Raji (cell line): ENCODE results near the gene PCDH17.

Source experiments
- POLR2A ChIP-seq: IDR thresholded peaks from 2 replicates; pipeline ENCODE4 v1.6.1; 2011; ENCODE audit warnings: low read depth, low read length, control low read depth; ENCODE audit not compliant: insufficient read depth

PCDH17 gene

GRCh38 chr13:57666131-57666953 is 34.8 kb downstream of the PCDH17 start:
- no peak for TF ChIP-seq POLR2A

DNA sequence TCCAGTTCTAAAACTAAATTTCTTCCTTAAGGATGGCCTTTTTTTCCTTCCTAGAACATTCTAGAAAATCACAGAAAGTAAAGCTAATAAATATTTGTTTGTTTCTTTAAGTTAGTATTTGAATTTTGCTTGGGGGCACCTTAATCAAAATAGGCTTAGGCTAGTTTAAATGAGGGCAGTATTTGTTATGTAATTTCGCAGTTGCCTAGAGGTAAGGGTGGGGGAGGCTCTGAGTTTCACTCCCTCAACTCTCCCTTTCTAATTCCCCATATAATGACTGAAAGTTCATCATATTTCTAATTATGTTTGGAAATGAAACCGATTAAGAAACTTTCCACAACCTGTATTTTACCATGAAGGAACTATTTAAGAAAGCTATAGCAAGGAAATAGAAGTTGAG is 40.6 kb downstream of the PCDH17 start:
- TF ChIP-seq POLR2A: no peak

GRCh38 chr13:57673197-57673596 is 41.7 kb downstream of the PCDH17 start:
- no peak for TF ChIP-seq POLR2A

DNA sequence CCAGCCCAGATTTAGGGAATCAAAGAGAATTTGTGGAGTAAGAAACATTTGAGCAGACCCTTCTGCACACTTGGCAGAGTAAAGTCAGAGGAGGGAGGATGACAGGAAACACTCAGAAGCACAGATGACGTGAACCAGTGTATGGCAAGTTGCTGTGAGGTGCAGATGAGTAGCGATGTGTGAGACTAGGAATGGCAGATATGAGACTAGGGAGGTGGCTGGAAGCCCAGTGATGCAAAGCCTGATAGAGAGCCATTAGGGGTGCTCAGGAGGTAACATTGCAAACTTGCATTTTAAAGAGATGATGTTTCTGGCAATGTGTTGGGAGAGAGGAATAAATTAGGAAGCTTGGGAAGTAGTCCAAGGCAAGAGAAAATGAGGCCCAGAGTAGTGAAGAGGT is 44.0 kb downstream of the PCDH17 start:
- no peak for TF ChIP-seq POLR2A

DNA sequence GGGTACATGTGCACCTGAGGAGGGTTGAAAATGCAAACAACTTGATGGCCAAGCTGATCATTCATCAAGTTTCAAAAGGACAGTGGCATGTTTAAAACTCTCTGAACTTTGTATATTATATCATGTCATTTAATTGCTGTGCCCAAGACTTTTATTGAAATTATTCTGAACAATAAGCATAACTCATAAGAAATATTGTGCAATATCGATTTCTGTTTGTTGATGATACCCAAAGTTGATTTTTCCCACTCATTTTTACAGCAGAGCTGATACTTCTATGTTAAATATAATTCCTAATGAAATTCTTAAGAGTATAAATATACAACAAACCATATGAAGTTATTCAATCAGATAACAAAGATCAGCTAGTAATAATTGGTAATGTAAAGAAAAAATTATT is 49.1 kb downstream of the PCDH17 start:
- no peak for TF ChIP-seq POLR2A

GRCh38 chr13:57682128-57682716 is 50.7 kb downstream of the PCDH17 start:
- TF ChIP-seq POLR2A: no peak

GRCh38 chr13:57698851-57699250 is 67.3 kb downstream of the PCDH17 start:
- no peak for TF ChIP-seq POLR2A

GRCh38 chr13:57704031-57704430 is 72.5 kb downstream of the PCDH17 start:
- TF ChIP-seq POLR2A: no peak

GRCh38 chr13:57716295-57716694 is 84.8 kb downstream of the PCDH17 start:
- no peak for TF ChIP-seq POLR2A

- TF ChIP-seq POLR2A: no peak
Observed at GRCh38 chr13:57724486-57725272, 93.1 kb downstream of the PCDH17 start.

- TF ChIP-seq POLR2A: no peak
Observed at GRCh38 chr13:57725480-57725879, 93.9 kb downstream of the PCDH17 start.

GRCh38 chr13:57726981-57727380 is 95.4 kb downstream of the PCDH17 start:
- no peak for TF ChIP-seq POLR2A

GRCh38 chr13:57734306-57734705 is 102.8 kb downstream of the PCDH17 start:
- TF ChIP-seq POLR2A: no peak

- no peak for TF ChIP-seq POLR2A
Observed at GRCh38 chr13:57739089-57739488, 107.5 kb downstream of the PCDH17 start.

DNA sequence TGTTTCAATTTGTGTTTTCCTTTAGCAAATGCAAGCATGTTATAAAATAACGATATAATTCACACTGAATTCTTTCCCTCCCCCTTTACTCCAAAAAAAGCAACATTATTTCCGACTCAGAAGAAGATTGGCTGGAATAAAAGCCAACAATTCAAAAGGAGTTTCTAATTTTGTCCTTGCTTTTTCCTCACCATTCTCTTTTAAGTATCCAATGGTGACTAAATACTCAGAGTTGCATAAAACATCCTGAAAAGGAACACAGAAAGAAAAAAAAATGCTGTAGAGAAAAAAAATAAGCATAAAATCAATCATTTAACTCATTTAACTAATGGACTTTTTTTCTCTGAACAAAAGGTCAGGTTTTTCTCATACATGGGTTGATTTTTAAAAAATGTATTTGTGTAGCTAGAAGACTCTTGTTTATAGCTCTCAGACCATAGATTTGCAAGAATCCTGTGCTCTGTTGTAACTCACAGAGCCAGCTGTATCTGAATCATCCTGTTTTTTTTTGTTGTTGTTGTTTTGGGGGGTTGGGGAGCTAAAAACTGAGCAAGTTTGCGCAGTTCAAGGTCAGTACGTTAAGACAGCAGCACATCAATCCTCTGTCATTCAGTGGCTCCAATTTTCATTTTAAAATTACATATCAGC is 108.1 kb downstream of the PCDH17 start:
- no peak for TF ChIP-seq POLR2A
